Loucy (cell line): ENCODE results near the gene SLC1A4.

Experiments
- EZH2phosphoT487 ChIP-seq: fragments of 200-600 bp; IDR thresholded peaks from 2 replicates; pipeline ENCODE4 v1.6.1; 2018; ENCODE audit warnings: antibody characterized with exemption, mild to moderate bottlenecking, moderate library complexity, borderline replicate concordance
- TF ChIP-seq, protein P1 (sequence below): fragments of 200-600 bp; sonication (generic); conservative IDR thresholded peaks from 2 replicates; pipeline ENCODE4 v1.5.1; 2014; ENCODE audit warnings: mild to moderate bottlenecking, antibody characterized with exemption, low read length

GRCh38 chr2:65046633-65047407 lies 57.6 kb downstream of the SLC1A4 start:
- TF ChIP-seq, protein P1, sequence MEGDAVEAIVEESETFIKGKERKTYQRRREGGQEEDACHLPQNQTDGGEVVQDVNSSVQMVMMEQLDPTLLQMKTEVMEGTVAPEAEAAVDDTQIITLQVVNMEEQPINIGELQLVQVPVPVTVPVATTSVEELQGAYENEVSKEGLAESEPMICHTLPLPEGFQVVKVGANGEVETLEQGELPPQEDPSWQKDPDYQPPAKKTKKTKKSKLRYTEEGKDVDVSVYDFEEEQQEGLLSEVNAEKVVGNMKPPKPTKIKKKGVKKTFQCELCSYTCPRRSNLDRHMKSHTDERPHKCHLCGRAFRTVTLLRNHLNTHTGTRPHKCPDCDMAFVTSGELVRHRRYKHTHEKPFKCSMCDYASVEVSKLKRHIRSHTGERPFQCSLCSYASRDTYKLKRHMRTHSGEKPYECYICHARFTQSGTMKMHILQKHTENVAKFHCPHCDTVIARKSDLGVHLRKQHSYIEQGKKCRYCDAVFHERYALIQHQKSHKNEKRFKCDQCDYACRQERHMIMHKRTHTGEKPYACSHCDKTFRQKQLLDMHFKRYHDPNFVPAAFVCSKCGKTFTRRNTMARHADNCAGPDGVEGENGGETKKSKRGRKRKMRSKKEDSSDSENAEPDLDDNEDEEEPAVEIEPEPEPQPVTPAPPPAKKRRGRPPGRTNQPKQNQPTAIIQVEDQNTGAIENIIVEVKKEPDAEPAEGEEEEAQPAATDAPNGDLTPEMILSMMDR, result no peak
- no peak for TF ChIP-seq EZH2phosphoT487
